Right lobe of liver (tissue), 6 donors: Measurements from ENCODE around the gene RC3H1. TPM values are rescaled to one million over a fixed set of nuclear protein-coding genes. Genes with fewer than 3 reads are reported as not detected.

Source experiments
- ATAC-seq, 4 donors: fragments of 200-7000 bp; cut with Tn5 transposase; one replicate each; pipeline ENCODE4 v1.9.1; 2020; ENCODE audit warnings: mild to moderate bottlenecking in 4 of 4, moderate library complexity in 4 of 4
- DNase-seq, 3 donors: peaks; one replicate each; pipeline ENCODE4 v3.0.0-alpha.2; 2020
- H3K27ac ChIP-seq, 3 donors: fragments of 200-600 bp; one replicate each; pipeline ENCODE4 v1.8.0; 2022
- H3K27me3 ChIP-seq, 2 donors: fragments of 200-600 bp; one replicate each; pipeline ENCODE4 v1.8.0; 2022
- H3K36me3 ChIP-seq, 4 donors: fragments of 200-600 bp; sonication (generic) in 1 of 4; one replicate each; pipeline versions ENCODE4 v1.5.1 to v1.8.0; 2017 to 2022; ENCODE audit warnings: control low read depth in 1 of 4
- H3K4me1 ChIP-seq, 4 donors: fragments of 200-600 bp; sonication (generic) in 1 of 4; one replicate each; pipeline versions ENCODE4 v1.5.1 to v1.8.0; 2017 to 2022; ENCODE audit warnings: control low read depth in 1 of 4
- H3K4me3 ChIP-seq, 3 donors: fragments of 200-600 bp; one replicate each; pipeline ENCODE4 v1.8.0; 2022
- H3K9me3 ChIP-seq, 4 donors: fragments of 200-600 bp; sonication (generic) in 1 of 4; one replicate each; pipeline versions ENCODE4 v1.5.1 to v1.8.0; 2017 to 2022; ENCODE audit warnings: control low read depth in 1 of 4
- POLR2A ChIP-seq: fragments of 450-650 bp; IDR thresholded peaks from one replicate; pipeline ENCODE4 v1.6.1; 2017; ENCODE audit warnings: antibody characterized with exemption, mild to moderate bottlenecking
- WGBS: methylation state at CpG from one replicate; pipeline ENCODE4 v1.1.6; 2018; ENCODE audit warnings: low coverage, low lambda C conversion rate; ENCODE audit not compliant: insufficient coverage; ENCODE audit errors: missing lambda C conversion rate; 5-methylcytosine and 5-hydroxymethylcytosine counted together
- intact Hi-C, 2 donors: fragments of 100-400 bp; cut with DNase I; formaldehyde crosslinking; loops; one replicate each; pipeline versions ENCODE4 v1.11.2 to v1.14.1; 2022
- long read RNA-seq: library from polyadenylated mRNA; unstranded; transcript quantifications from one replicate; pipeline ENCODE4 v2.0.0, GENCODE V29; 2019
- total RNA-seq, 6 experiments: library from RNA; depleted of rRNA in 2 of 6; stranded (reverse); fragments of >200 nt in 2 of 6; fragmentation: NEBNext Ultra II Directional in 3 of 6; extraction: Animal tissue kit (Norgen Biotek cat#: 25700) in 3 of 6; gene quantifications; one replicate each; pipeline versions ENCODE4 v1.1.0 to v1.2.4, GENCODE V29; 2016 to 2023
- TF ChIP-seq, protein P1 (sequence below), 4 donors: fragments of 200-600 bp in 3 of 4; fragments of 450-650 bp in 1 of 4; IDR thresholded peaks; one replicate each; pipeline versions ENCODE4 v1.5.1 to v1.8.0; 2016 to 2022; ENCODE audit warnings: antibody characterized with exemption in 4 of 4, mild to moderate bottlenecking in 2 of 4
- donor health status: DM: no; HTN: yes; CAD: no.
- donor health status: DM: no; HTN: no; CAD: no.
- donor health status: DM: no; HTN: no; CAD: no.
- donor health status: DM: no; HTN: yes; CAD: no.
- donor health status: DM: no; HTN: yes; CAD: no.

Gene RC3H1, protein sequence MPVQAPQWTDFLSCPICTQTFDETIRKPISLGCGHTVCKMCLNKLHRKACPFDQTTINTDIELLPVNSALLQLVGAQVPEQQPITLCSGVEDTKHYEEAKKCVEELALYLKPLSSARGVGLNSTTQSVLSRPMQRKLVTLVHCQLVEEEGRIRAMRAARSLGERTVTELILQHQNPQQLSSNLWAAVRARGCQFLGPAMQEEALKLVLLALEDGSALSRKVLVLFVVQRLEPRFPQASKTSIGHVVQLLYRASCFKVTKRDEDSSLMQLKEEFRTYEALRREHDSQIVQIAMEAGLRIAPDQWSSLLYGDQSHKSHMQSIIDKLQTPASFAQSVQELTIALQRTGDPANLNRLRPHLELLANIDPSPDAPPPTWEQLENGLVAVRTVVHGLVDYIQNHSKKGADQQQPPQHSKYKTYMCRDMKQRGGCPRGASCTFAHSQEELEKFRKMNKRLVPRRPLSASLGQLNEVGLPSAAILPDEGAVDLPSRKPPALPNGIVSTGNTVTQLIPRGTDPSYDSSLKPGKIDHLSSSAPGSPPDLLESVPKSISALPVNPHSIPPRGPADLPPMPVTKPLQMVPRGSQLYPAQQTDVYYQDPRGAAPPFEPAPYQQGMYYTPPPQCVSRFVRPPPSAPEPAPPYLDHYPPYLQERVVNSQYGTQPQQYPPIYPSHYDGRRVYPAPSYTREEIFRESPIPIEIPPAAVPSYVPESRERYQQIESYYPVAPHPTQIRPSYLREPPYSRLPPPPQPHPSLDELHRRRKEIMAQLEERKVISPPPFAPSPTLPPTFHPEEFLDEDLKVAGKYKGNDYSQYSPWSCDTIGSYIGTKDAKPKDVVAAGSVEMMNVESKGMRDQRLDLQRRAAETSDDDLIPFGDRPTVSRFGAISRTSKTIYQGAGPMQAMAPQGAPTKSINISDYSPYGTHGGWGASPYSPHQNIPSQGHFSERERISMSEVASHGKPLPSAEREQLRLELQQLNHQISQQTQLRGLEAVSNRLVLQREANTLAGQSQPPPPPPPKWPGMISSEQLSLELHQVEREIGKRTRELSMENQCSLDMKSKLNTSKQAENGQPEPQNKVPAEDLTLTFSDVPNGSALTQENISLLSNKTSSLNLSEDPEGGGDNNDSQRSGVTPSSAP
- total RNA-seq = 10 to 100 TPM; 15.7 to 22.2 (median 17.7) TPM
- long read RNA-seq, partial matches to known transcripts = 0 of 2 reads
- long read RNA-seq, other reads (novel, unspliced or antisense) = 2 of 2 reads

DNA sequence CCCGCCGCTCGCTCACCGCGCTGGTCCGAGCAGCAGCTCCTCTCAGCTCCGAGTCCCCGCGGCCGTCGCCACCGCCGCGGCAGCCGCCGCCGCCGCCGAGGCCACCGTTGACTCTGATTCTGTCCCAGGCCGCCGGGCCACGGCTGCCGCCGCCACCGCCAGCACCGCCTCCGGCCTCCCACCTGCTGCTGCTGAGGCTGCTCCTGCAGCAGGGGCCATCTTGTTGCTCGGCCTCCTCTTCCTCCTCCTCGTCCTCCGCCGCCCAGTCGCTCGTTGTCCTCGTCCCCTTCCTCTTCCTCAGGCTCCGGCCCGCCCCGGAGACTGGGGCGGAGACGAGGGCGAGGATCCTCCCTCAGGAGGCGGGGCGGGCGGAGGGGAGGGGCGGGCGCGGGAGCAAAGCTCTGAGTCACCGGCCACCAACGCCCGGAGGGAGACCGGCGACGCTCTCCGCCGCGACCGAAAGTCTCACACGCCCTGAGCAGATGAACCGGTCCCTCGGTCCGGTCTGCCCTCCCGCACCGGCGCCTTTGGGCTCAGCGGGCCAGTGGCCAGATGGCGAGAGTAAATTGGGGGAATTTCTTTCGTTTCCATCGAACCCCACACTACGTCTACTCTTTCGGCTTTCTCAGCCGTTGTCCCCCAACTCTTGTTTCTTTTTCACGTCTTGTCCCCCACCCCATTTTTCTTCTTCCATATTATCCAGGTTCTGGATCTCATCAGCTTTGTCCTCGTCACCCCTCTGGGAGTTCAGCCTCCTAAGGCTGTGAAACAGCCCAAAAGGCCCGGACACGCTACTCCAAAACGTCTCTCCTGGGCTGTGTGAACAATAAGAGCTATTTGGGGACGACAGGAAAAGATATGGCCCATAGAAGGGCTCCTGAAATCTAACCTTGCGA lies at the start of gene RC3H1:
Gene RC3H1, minus strand, starts transcription at position 278 of the 896 bp plus-strand sequence. CDS start 29,372 bp downstream, outside the sequence.
- Histone ChIP-seq H3K27ac (peak within 1 kb of the TSS; percentile 86 to 91 (median 87)), H3K27me3 (no peaks in the 10 kb centered on the region), H3K4me3 (peak within 1 kb of the TSS; percentile 87 to 94 (median 88)), H3K9me3 (peaks cover 0 to 2% (median 0%) of the 10 kb centered on the region in 4 donors), H3K36me3 (no peaks in the 10 kb centered on the region), H3K4me1 (peaks cover 0 to 37% (median 12%) of the 10 kb centered on the region in 4 donors)
- DNase-seq (peak; percentile 96 to 97 (median 96)), ATAC-seq (peak; percentile 97 to 99 (median 98))
- TF ChIP-seq POLR2A = peak; percentile 94
- TF ChIP-seq, protein P1, sequence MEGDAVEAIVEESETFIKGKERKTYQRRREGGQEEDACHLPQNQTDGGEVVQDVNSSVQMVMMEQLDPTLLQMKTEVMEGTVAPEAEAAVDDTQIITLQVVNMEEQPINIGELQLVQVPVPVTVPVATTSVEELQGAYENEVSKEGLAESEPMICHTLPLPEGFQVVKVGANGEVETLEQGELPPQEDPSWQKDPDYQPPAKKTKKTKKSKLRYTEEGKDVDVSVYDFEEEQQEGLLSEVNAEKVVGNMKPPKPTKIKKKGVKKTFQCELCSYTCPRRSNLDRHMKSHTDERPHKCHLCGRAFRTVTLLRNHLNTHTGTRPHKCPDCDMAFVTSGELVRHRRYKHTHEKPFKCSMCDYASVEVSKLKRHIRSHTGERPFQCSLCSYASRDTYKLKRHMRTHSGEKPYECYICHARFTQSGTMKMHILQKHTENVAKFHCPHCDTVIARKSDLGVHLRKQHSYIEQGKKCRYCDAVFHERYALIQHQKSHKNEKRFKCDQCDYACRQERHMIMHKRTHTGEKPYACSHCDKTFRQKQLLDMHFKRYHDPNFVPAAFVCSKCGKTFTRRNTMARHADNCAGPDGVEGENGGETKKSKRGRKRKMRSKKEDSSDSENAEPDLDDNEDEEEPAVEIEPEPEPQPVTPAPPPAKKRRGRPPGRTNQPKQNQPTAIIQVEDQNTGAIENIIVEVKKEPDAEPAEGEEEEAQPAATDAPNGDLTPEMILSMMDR (IDR thresholded peaks at IDR 0.05) = no peak
- intact Hi-C loops = no loop called here
- 2% methylated on average over 36 of the region's 78 CpGs for WGBS

DNA sequence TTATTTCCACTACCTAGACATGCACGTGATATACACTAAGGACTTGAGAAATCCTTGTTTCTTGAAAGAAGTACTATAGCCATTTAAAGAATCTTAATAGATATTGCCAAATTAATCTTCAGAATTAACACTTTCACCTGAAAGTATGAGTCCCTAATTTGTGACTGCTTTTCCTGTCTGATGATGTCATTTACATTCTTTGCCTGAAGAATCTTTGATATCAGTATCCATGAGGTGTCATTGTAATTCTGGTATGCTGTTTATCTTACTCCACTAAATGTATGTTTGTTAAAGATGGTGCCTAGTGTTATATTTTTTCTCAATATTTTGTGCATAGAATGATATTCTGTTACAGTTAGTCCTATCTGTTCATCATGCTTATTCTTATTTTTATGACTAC lies 48.5 kb upstream of the RC3H1 start:
- intact Hi-C loops = no loop called here
- TF ChIP-seq, protein P1 (IDR thresholded peaks at IDR 0.05) = no peak
- TF ChIP-seq POLR2A = no peak

DNA sequence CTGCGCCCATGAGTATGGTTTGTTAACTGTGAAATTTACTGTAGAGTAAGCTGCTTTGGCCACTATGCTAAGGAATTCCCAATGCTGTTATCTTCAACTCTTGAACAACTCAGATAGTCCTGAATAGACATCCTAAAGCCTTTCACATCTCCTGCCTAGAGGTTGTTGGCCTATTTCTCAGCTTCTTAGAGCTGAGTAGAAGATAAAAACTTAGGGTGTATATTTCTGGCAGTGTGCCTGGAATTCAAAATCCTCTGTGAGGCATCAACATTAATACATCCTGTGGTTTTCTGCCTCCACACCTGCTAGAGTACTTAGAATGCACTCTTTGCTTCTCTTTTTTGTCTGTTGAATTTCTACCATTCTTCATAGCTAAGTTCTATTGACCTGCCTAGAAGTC lies 45.8 kb upstream of the RC3H1 start:
- no peaks in the 10 kb centered on the region for H3K4me1 ChIP-seq
- TF ChIP-seq POLR2A = no peak
- TF ChIP-seq, protein P1 (IDR thresholded peaks at IDR 0.05) = no peak
- H3K36me3 ChIP-seq = no peaks in the 10 kb centered on the region
- intact Hi-C loops = no loop called here
- ATAC-seq (no peak), DNase-seq (no peak)
- no peaks in the 10 kb centered on the region for H3K27me3 ChIP-seq
- H3K4me3 ChIP-seq = no peak overlapping the region
- H3K27ac ChIP-seq = no peak overlapping the region
- WGBS = 93% methylated on average over 1 of the region's 1 CpG
- no peaks in the 10 kb centered on the region for H3K9me3 ChIP-seq

More for the DNA sequence above, 48.5 kb upstream of the RC3H1 start:
- no peak for ATAC-seq
- no peak overlapping the region for H3K27ac ChIP-seq
- no peak overlapping the region for H3K4me3 ChIP-seq
- H3K27me3 ChIP-seq = no peaks in the 10 kb centered on the region
- H3K36me3 ChIP-seq = no peaks in the 10 kb centered on the region
- no peaks in the 10 kb centered on the region for H3K9me3 ChIP-seq
- no peaks in the 10 kb centered on the region for H3K4me1 ChIP-seq
- no peak for DNase-seq
- WGBS = 100% methylated on average over 1 of the region's 1 CpG
